SK-N-SH (cell line): ENCODE results near the gene CMYA5. TPM values are rescaled to one million over a fixed set of nuclear protein-coding genes. Genes with fewer than 3 reads are reported as not detected.
A peak's percentile ranks its signal among the peaks of the same experiment; 100 is the strongest.

Source experiments
- CTCF ChIA-PET: fragments of 300-600, 350-600 bp; formaldehyde crosslinking; extraction: SDS; loops from one replicate; lab custom pipeline; 2021; lab: Yijun Ruan, JAX
- POLR2A ChIA-PET: fragments of 350-600 bp; sonication (Branson Sonifier 250); formaldehyde crosslinking; extraction: SDS; loops from one replicate; lab custom pipeline; 2020; ENCODE audit warnings: antibody characterized with exemption, inconsistent platforms; lab: Yijun Ruan, JAX
- DNase-seq: peaks from one replicate; pipeline ENCODE4 v3.0.0; 2012
- H2AFZ ChIP-seq: fragments of 200-600 bp; sonication (generic); 2 replicates; pipeline ENCODE4 v1.8.1; 2016; ENCODE audit warnings: antibody characterized with exemption, mild to moderate bottlenecking, low read depth
- H3F3A ChIP-seq: fragments of 200-600 bp; sonication (generic); replicated peaks from 2 replicates; pipeline ENCODE3; 2016; ENCODE audit warnings: antibody characterized with exemption, mild to moderate bottlenecking; ENCODE audit not compliant: insufficient read depth
- H3K27ac ChIP-seq, 2 experiments: fragments of 200-500 bp in 1 of 2; fragments of 200-600 bp in 1 of 2; sonication (Bioruptor generic) in 1 of 2; sonication (generic), shearing (Covaris generic) in 1 of 2; 2 replicates each; pipeline versions ENCODE4 v1.5.1 to v1.6.1; 2014 to 2016; ENCODE audit warnings: low read depth in 2 of 2, inconsistent platforms in 1 of 2, low read length in 1 of 2, mild to moderate bottlenecking in 1 of 2, mixed read lengths in 1 of 2
- H3K27me3 ChIP-seq: fragments of 200-600 bp; sonication (generic), shearing (Covaris generic); 2 replicates; pipeline ENCODE4 v1.6.1; 2016; ENCODE audit warnings: mixed run types; ENCODE audit not compliant: insufficient read depth
- H3K36me3 ChIP-seq, 2 experiments: fragments of 200-500 bp in 1 of 2; fragments of 200-600 bp in 1 of 2; sonication (Bioruptor generic) in 1 of 2; sonication (generic) in 1 of 2; replicated peaks in 1 of 2; 2 replicates each; pipeline versions ENCODE3 to v1.5.1; 2014 to 2016; ENCODE audit warnings: low read length in 1 of 2, mild to moderate bottlenecking in 1 of 2; ENCODE audit not compliant: insufficient read depth in 2 of 2, control insufficient read depth in 1 of 2
- H3K4me1 ChIP-seq, 2 experiments: fragments of 200-500 bp in 1 of 2; fragments of 200-600 bp in 1 of 2; sonication (Bioruptor generic) in 1 of 2; sonication (generic), shearing (Covaris generic) in 1 of 2; 2 replicates each; pipeline versions ENCODE4 v1.5.1 to v1.6.1; 2014 to 2016; ENCODE audit warnings: low read depth in 1 of 2, low read length in 1 of 2, mixed run types in 1 of 2; ENCODE audit not compliant: insufficient read depth in 2 of 2, control insufficient read depth in 1 of 2
- H3K4me2 ChIP-seq: fragments of 200-600 bp; sonication (generic), shearing (Covaris generic); 2 replicates; pipeline ENCODE4 v1.6.1; 2017; ENCODE audit warnings: mixed run types
- H3K4me3 ChIP-seq, 2 experiments: fragments of 200-500 bp in 1 of 2; fragments of 200-600 bp in 1 of 2; sonication (Bioruptor generic) in 1 of 2; sonication (generic), shearing (Covaris generic) in 1 of 2; 2 replicates each; pipeline versions ENCODE4 v1.5.1 to v1.8.1; 2014 to 2016; ENCODE audit warnings: low read depth in 2 of 2, inconsistent platforms in 1 of 2, low read length in 1 of 2, mild to moderate bottlenecking in 1 of 2, mixed read lengths in 1 of 2, moderate library complexity in 1 of 2
- H3K79me2 ChIP-seq: fragments of 200-600 bp; sonication (generic); 2 replicates; pipeline ENCODE4 v1.8.1; 2017; ENCODE audit warnings: mild to moderate bottlenecking; ENCODE audit not compliant: insufficient read depth
- H3K9ac ChIP-seq: fragments of 200-600 bp; sonication (generic); 2 replicates; pipeline ENCODE4 v1.6.1; 2017; ENCODE audit warnings: mixed run types
- H3K9me2 ChIP-seq: fragments of 200-600 bp; sonication (generic); 2 replicates; pipeline ENCODE4 v1.6.1; 2017; ENCODE audit warnings: mixed run types
- H3K9me3 ChIP-seq: fragments of 200-600 bp; sonication (generic); 2 replicates; pipeline ENCODE4 v1.6.1; 2017; ENCODE audit warnings: mixed run types, mild to moderate bottlenecking, moderate library complexity
- H4K20me1 ChIP-seq: fragments of 200-600 bp; sonication (generic); 2 replicates; pipeline ENCODE4 v1.6.1; 2017; ENCODE audit warnings: mild to moderate bottlenecking, mixed run types; ENCODE audit not compliant: insufficient read depth
- EP300 ChIP-seq, 2 experiments: IDR thresholded peaks; 2 replicates each; pipeline versions ENCODE4 v1.4.0 to v1.6.1; 2012; ENCODE audit warnings: borderline replicate concordance in 1 of 2, low read depth in 1 of 2, low read length in 1 of 2
- FOXM1 ChIP-seq: IDR thresholded peaks from 2 replicates; pipeline ENCODE4 v1.4.0; 2012; ENCODE audit warnings: low read depth, mild to moderate bottlenecking
- IRF3 ChIP-seq: fragments of 150-350 bp; IDR thresholded peaks from 2 replicates; pipeline ENCODE4 v1.6.1; 2016; ENCODE audit warnings: mild to moderate bottlenecking, low read depth, low read length
- JUND ChIP-seq: IDR thresholded peaks from 2 replicates; pipeline ENCODE4 v1.4.0; 2012
- MAX ChIP-seq: IDR thresholded peaks from 2 replicates; pipeline ENCODE4 v1.4.0; 2012; ENCODE audit warnings: low read depth
- MXI1 ChIP-seq: IDR thresholded peaks from 2 replicates; pipeline ENCODE4 v1.6.1; 2012; ENCODE audit warnings: mild to moderate bottlenecking, low read depth, low read length, improper control_type of control experiment
- NRF1 ChIP-seq: IDR thresholded peaks from 2 replicates; pipeline ENCODE4 v1.6.1; 2012; ENCODE audit warnings: low read depth, mild to moderate bottlenecking, low read length
- SIN3A ChIP-seq: IDR thresholded peaks from 2 replicates; pipeline ENCODE4 v1.6.1; 2012; ENCODE audit warnings: low read depth, mild to moderate bottlenecking, low read length, moderate library complexity, borderline replicate concordance
- TAF1 ChIP-seq: IDR thresholded peaks from 2 replicates; pipeline ENCODE4 v1.6.1; 2012; ENCODE audit warnings: low read depth, mild to moderate bottlenecking, low read length, moderate library complexity, borderline replicate concordance
- TCF12 ChIP-seq: IDR thresholded peaks from 2 replicates; pipeline ENCODE4 v1.4.0; 2012
- USF2 ChIP-seq: fragments of 150-350 bp; IDR thresholded peaks from 2 replicates; pipeline ENCODE4 v1.6.1; 2017; ENCODE audit warnings: antibody characterized with exemption, low read length, low read depth, borderline replicate concordance
- WGBS: methylation state at CpG from one replicate; pipeline ENCODE4 v1.1.6; 2017; ENCODE audit warnings: low lambda C conversion rate; 5-methylcytosine and 5-hydroxymethylcytosine counted together
- polyA plus RNA-seq, 3 experiments: library from polyadenylated mRNA; depleted of rRNA; stranded (reverse); fragments of >200 nt; gene quantifications; 2 replicates each; pipeline ENCODE4 v1.2.3, GENCODE V29; 2012

The CMYA5 gene
- polyA plus RNA-seq, 1 of the 3 experiments (the other 2 are of a cell fraction) = 0.12 TPM

GRCh38 chr5:79845448-79846197, 156.0 kb downstream of the CMYA5 start:
- no peak overlapping the region for H3K4me3 ChIP-seq
- H3K27me3 ChIP-seq = no peaks in the 10 kb centered on the region
- H4K20me1 ChIP-seq = no peaks in the 10 kb centered on the region
- no peaks in the 10 kb centered on the region for H3K9me3 ChIP-seq
- no peak overlapping the region for H3K4me2 ChIP-seq
- 0 out of 2 replicates have a peak overlapping the region, but pooled peaks have one; percentile 12 for H2AFZ ChIP-seq
- ChIA-PET CTCF (interaction anchor here (1.5 to 2.8 kb wide), 2 partner anchors 12 to 14 kb away, joined by 4 to 17 read pairs; no protein-coding TSS in a partner anchor), POLR2A (no interaction called here)
- no peaks in the 10 kb centered on the region; a peak in 1 of 4 replicates for H3K4me1 ChIP-seq
- 67% methylated on average over 7 of the region's 7 CpGs for WGBS
- no peaks in the 10 kb centered on the region for H3K36me3 ChIP-seq
- no peak overlapping the region for H3K9ac ChIP-seq
- no peaks in the 10 kb centered on the region for H3K79me2 ChIP-seq
- 0 out of 4 replicates have a peak overlapping the region, but pooled peaks of 1 of the 2 experiments have one; percentile 7 for H3K27ac ChIP-seq
- DNase-seq = no peak
- TF ChIP-seq JUND (no peak), FOXM1 (no peak)
- H3K9me2 ChIP-seq = no peaks in the 10 kb centered on the region
- H3F3A ChIP-seq = no peaks in the 10 kb centered on the region

- Histone ChIP-seq H3K36me3 (no peaks in the 10 kb centered on the region), H3K4me1 (no peaks in the 10 kb centered on the region; a peak in 1 of 4 replicates), H2AFZ (0 out of 2 replicates have a peak overlapping the region, but pooled peaks have one; percentile 12), H3K9me2 (no peaks in the 10 kb centered on the region), H3K4me2 (no peak overlapping the region), H3K27ac (peak overlapping the region in 1 of 2 experiments; percentile 7; a peak in 1 of 4 replicates), H3K27me3 (no peaks in the 10 kb centered on the region), H4K20me1 (no peaks in the 10 kb centered on the region), H3K9ac (no peak overlapping the region), H3F3A (no peaks in the 10 kb centered on the region), H3K9me3 (no peaks in the 10 kb centered on the region), H3K79me2 (no peaks in the 10 kb centered on the region), H3K4me3 (no peak overlapping the region)
- POLR2A ChIA-PET = no interaction called here
- CTCF ChIA-PET = interaction anchor here (1.5 to 2.8 kb wide), 2 partner anchors 12 to 13 kb away, joined by 4 to 17 read pairs; no protein-coding TSS in a partner anchor
- whole genome bisulfite sequencing = 76% methylated on average over 3 of the region's 3 CpGs
- no peak for DNase-seq
- TF ChIP-seq TAF1 = no peak
- TF ChIP-seq MXI1 = no peak
- TF ChIP-seq SIN3A = no peak
- no peak for TF ChIP-seq IRF3
- TF ChIP-seq NRF1 = no peak
- TF ChIP-seq EP300 (IDR thresholded peaks at IDR 0.05; ENCODE audit: borderline replicate concordance in 1 of 2, low read depth in 1 of 2, low read length in 1 of 2) = no peak
- TF ChIP-seq USF2 = no peak
- TF ChIP-seq TCF12 = no peak
- TF ChIP-seq MAX = no peak
Observed at GRCh38 chr5:79846198-79846521, 156.5 kb downstream of the CMYA5 start.
